Mesenchymal stem cell (in vitro differentiated cells and primary cell): ENCODE measurements around the gene TIMP2.

Source experiments
- DNase-seq: peaks from one replicate; pipeline ENCODE4 v3.0.0-alpha.2; 2013
- H2AFZ ChIP-seq: one replicate; pipeline ENCODE4 v1.6.1; 2013; ENCODE audit warnings: low read depth, mild to moderate bottlenecking, control low read depth, inconsistent platforms, low read length, moderate library complexity
- H2AK5ac ChIP-seq: 2 replicates; pipeline ENCODE4 v1.6.1; 2013; ENCODE audit warnings: low read length, moderate library complexity, mild to moderate bottlenecking, inconsistent platforms; ENCODE audit not compliant: severe bottlenecking
- H2BK120ac ChIP-seq: one replicate; pipeline ENCODE4 v1.6.1; 2013; ENCODE audit warnings: low read depth, mild to moderate bottlenecking, inconsistent platforms, low read length, moderate library complexity
- H2BK12ac ChIP-seq, 2 experiments: one replicate each; pipeline ENCODE4 v1.6.1; 2013; ENCODE audit warnings: inconsistent platforms in 2 of 2, low read length in 2 of 2, mild to moderate bottlenecking in 2 of 2, moderate library complexity in 2 of 2, control low read depth in 1 of 2
- H2BK15ac ChIP-seq: one replicate; pipeline ENCODE4 v1.6.1; 2013; ENCODE audit warnings: mild to moderate bottlenecking, low read depth, inconsistent platforms; ENCODE audit not compliant: poor library complexity, severe bottlenecking
- H2BK5ac ChIP-seq: 2 replicates; pipeline ENCODE4 v1.6.1; 2013; ENCODE audit warnings: low read depth, mild to moderate bottlenecking, low read length, control low read depth, inconsistent platforms; ENCODE audit not compliant: poor library complexity, severe bottlenecking
- H3K14ac ChIP-seq, 2 experiments: one replicate each; pipeline ENCODE4 v1.6.1; 2013; ENCODE audit warnings: inconsistent platforms in 2 of 2, low read length in 2 of 2, control low read depth in 1 of 2, mild to moderate bottlenecking in 1 of 2, moderate library complexity in 1 of 2
- H3K18ac ChIP-seq, 2 experiments: one replicate each; pipeline ENCODE4 v1.6.1; 2013; ENCODE audit warnings: inconsistent platforms in 2 of 2, low read length in 2 of 2, control low read depth in 1 of 2, low read depth in 1 of 2, mild to moderate bottlenecking in 1 of 2
- H3K23ac ChIP-seq, 2 experiments: one replicate each; pipeline ENCODE4 v1.6.1; 2013; ENCODE audit warnings: inconsistent platforms in 2 of 2, low read length in 2 of 2, mild to moderate bottlenecking in 2 of 2, moderate library complexity in 2 of 2, control low read depth in 1 of 2
- H3K27ac ChIP-seq: 2 replicates; pipeline ENCODE4 v1.5.1; 2013; ENCODE audit warnings: mild to moderate bottlenecking, moderate library complexity, low read length, control low read depth, inconsistent platforms; ENCODE audit not compliant: poor library complexity, severe bottlenecking
- H3K27me3 ChIP-seq, 2 experiments: 2 replicates each; pipeline versions ENCODE4 v1.6.1 to v1.7.0; 2013; ENCODE audit warnings: low read length in 2 of 2, mild to moderate bottlenecking in 2 of 2, moderate library complexity in 2 of 2, control low read depth in 1 of 2, inconsistent platforms in 1 of 2; ENCODE audit not compliant: control insufficient read depth in 1 of 2, insufficient read depth in 1 of 2
- H3K36me3 ChIP-seq, 2 experiments: 2 replicates each; pipeline versions ENCODE4 v1.6.1 to v1.7.0; 2013; ENCODE audit warnings: low read length in 2 of 2, control low read depth in 1 of 2, inconsistent platforms in 1 of 2, low read depth in 1 of 2, mild to moderate bottlenecking in 1 of 2; ENCODE audit not compliant: insufficient read depth in 2 of 2, control insufficient read depth in 1 of 2
- H3K4ac ChIP-seq, 2 experiments: one replicate each; pipeline ENCODE4 v1.6.1; 2013; ENCODE audit warnings: inconsistent platforms in 2 of 2, low read length in 2 of 2, mild to moderate bottlenecking in 2 of 2, moderate library complexity in 2 of 2, control low read depth in 1 of 2, low read depth in 1 of 2
- H3K4me1 ChIP-seq: 2 replicates; pipeline ENCODE4 v1.6.1; 2013; ENCODE audit warnings: low read depth, low read length, control low read depth; ENCODE audit not compliant: control insufficient read depth, insufficient read depth
- H3K4me2 ChIP-seq: 2 replicates; pipeline ENCODE4 v1.6.1; 2013; ENCODE audit warnings: low read length, mild to moderate bottlenecking, inconsistent platforms; ENCODE audit not compliant: poor library complexity, severe bottlenecking
- H3K4me3 ChIP-seq, 2 experiments: 2 replicates each; pipeline versions ENCODE4 v1.5.1 to v1.7.0; 2013; ENCODE audit warnings: low read length in 2 of 2, mild to moderate bottlenecking in 2 of 2, control low read depth in 1 of 2, low read depth in 1 of 2; ENCODE audit not compliant: insufficient read depth in 1 of 2
- H3K79me1 ChIP-seq: replicated peaks from 2 replicates; pipeline ENCODE4 v1.6.1; 2013; ENCODE audit warnings: mild to moderate bottlenecking, control low read depth, low read length, inconsistent platforms; ENCODE audit not compliant: poor library complexity, severe bottlenecking
- H3K9ac ChIP-seq: 2 replicates; pipeline ENCODE4 v1.7.0; 2013; ENCODE audit warnings: mild to moderate bottlenecking, low read length, moderate library complexity
- H3K9me3 ChIP-seq: 2 replicates; pipeline ENCODE4 v1.7.0; 2013; ENCODE audit warnings: mild to moderate bottlenecking, low read length; ENCODE audit not compliant: control insufficient read depth
- H4K8ac ChIP-seq: one replicate; pipeline ENCODE4 v1.6.1; 2013; ENCODE audit warnings: inconsistent platforms, mild to moderate bottlenecking, low read length, moderate library complexity
- H4K91ac ChIP-seq: one replicate; pipeline ENCODE4 v1.6.1; 2013; ENCODE audit warnings: mild to moderate bottlenecking, low read length, inconsistent platforms
- WGBS: methylation state at CpG from one replicate; pipeline ENCODE4 v1.1.7; 2013; ENCODE audit warnings: mixed read lengths; 5-methylcytosine and 5-hydroxymethylcytosine counted together

The TIMP2 gene

GRCh38 chr17:78884148-78884825 is 40.9 kb downstream of the TIMP2 start:
- H3K27ac ChIP-seq = peak overlapping the region; percentile 94
- peaks cover 45% of the 10 kb centered on the region for H3K79me1 ChIP-seq
- peak overlapping the region; percentile 71 to 98 for H2BK12ac ChIP-seq
- 48% methylated on average over 20 of the region's 20 CpGs for WGBS
- H3K4me1 ChIP-seq = peaks cover 59% of the 10 kb centered on the region
- peak overlapping the region; percentile 74 for H2BK120ac ChIP-seq
- H3K4me2 ChIP-seq = peak overlapping the region; percentile 43
- peak overlapping the region; percentile 100 for H4K91ac ChIP-seq
- H3K36me3 ChIP-seq = peaks cover 13 to 38% of the 10 kb centered on the region in 2 experiments
- peak overlapping the region; percentile 96 to 98 for H3K4ac ChIP-seq
- peak overlapping the region; percentile 25 to 63 for H3K23ac ChIP-seq
- H2AFZ ChIP-seq = no peak overlapping the region
- no peaks in the 10 kb centered on the region for H3K9me3 ChIP-seq
- peak overlapping the region; percentile 94 for H3K9ac ChIP-seq
- peak; percentile 48 for DNase-seq
- H2BK15ac ChIP-seq = peak overlapping the region; percentile 98
- H3K18ac ChIP-seq = peak overlapping the region; percentile 94 to 99
- peak overlapping the region; percentile 48 for H2BK5ac ChIP-seq
- peak overlapping the region in 1 of 2 experiments; percentile 71 for H3K4me3 ChIP-seq
- peak overlapping the region in 1 of 2 experiments; percentile 98 for H3K14ac ChIP-seq
- peak overlapping the region; percentile 88 for H2AK5ac ChIP-seq
- H4K8ac ChIP-seq = peak overlapping the region; percentile 82
- no peaks in the 10 kb centered on the region for H3K27me3 ChIP-seq

GRCh38 chr17:78883533-78884131 is 41.6 kb downstream of the TIMP2 start:
- 3% methylated on average over 24 of the region's 24 CpGs for whole genome bisulfite sequencing
- Histone ChIP-seq H4K91ac (peak overlapping the region; percentile 100), H3K4ac (peak overlapping the region; percentile 98 to 99), H3K14ac (peak overlapping the region in 1 of 2 experiments; percentile 98), H2BK5ac (peak overlapping the region; percentile 79), H3K9ac (peak overlapping the region; percentile 94), H3K4me1 (peaks cover 65% of the 10 kb centered on the region), H2AFZ (no peak overlapping the region), H4K8ac (peak overlapping the region; percentile 82), H3K18ac (peak overlapping the region; percentile 94 to 99), H3K36me3 (peaks cover 13 to 31% of the 10 kb centered on the region in 2 experiments), H2BK15ac (peak overlapping the region; percentile 98), H3K79me1 (peaks cover 43% of the 10 kb centered on the region), H2AK5ac (peak overlapping the region; percentile 58), H2BK120ac (peak overlapping the region; percentile 98), H3K4me2 (peak overlapping the region; percentile 43), H3K27me3 (no peaks in the 10 kb centered on the region), H3K4me3 (peak overlapping the region; percentile 32 to 71), H3K23ac (peak overlapping the region in 1 of 2 experiments; percentile 63), H3K9me3 (no peaks in the 10 kb centered on the region), H2BK12ac (peak overlapping the region; percentile 71 to 98), H3K27ac (peak overlapping the region; percentile 94)
- peak; percentile 98 for DNase-seq

GRCh38 chr17:78883089-78883532 is 42.1 kb downstream of the TIMP2 start:
- Histone ChIP-seq H3K9ac (peak overlapping the region; percentile 94), H3K18ac (peak overlapping the region; percentile 86 to 98), H4K8ac (peak overlapping the region; percentile 72), H2AK5ac (peak overlapping the region; percentile 58), H3K4ac (peak overlapping the region; percentile 95 to 99), H3K9me3 (no peaks in the 10 kb centered on the region), H2BK5ac (peak overlapping the region; percentile 79), H2BK120ac (peak overlapping the region; percentile 98), H3K23ac (peak overlapping the region in 1 of 2 experiments; percentile 6), H2AFZ (no peak overlapping the region), H3K4me1 (peaks cover 70% of the 10 kb centered on the region), H3K14ac (peak overlapping the region in 1 of 2 experiments; percentile 19), H2BK12ac (peak overlapping the region; percentile 46 to 97), H3K36me3 (peaks cover 13 to 29% of the 10 kb centered on the region in 2 experiments), H2BK15ac (peak overlapping the region; percentile 71), H3K27ac (peak overlapping the region; percentile 94), H3K4me2 (peak overlapping the region; percentile 43), H3K4me3 (peak overlapping the region; percentile 32 to 71), H3K27me3 (no peaks in the 10 kb centered on the region), H3K79me1 (peaks cover 39% of the 10 kb centered on the region), H4K91ac (peak overlapping the region; percentile 95)
- peak; percentile 88 for DNase-seq
- WGBS = 9% methylated on average over 10 of the region's 10 CpGs
